Measurements from ENCODE around the gene COL4A2.

The COL4A2 gene

GRCh38 chr13:110517505-110518225, 210.6 kb downstream of the COL4A2 start:
- Histone ChIP-seq H4K20me1 (no peaks in the 10 kb centered on the region), H3K27ac (peak overlapping the region; percentile 7 to 96 (median 57); a peak in 19 of 22 replicates), H3K9ac (peak overlapping the region in 7 of 11 experiments; percentile 6 to 50 (median 23); a peak in 12 of 22 replicates), H3K27me3 (no peaks in the 10 kb centered on the region), H3K4me2 (peak overlapping the region; percentile 90 to 100 (median 97)), H3K9me3 (replicated peaks in 1 of 11) (peaks cover 0 to 18% (median 8%) of the 10 kb centered on the region in 11 experiments; a peak in 5 of 22 replicates), H3K4me1 (peaks cover 79 to 95% (median 91%) of the 10 kb centered on the region in 10 experiments), H3K4me3 (no peak overlapping the region), H3K36me3 (peaks cover 0 to 72% (median 24%) of the 10 kb centered on the region in 11 experiments; a peak in 20 of 22 replicates)
- TF ChIP-seq Cebpa-rat (IDR thresholded peaks at IDR 0.05), result peak in 3 of 11 experiments; percentile 39 to 50 (median 44); a peak in 2 of 22 replicates

- H3K4me2 ChIP-seq, result peak overlapping the region; percentile 90 to 100 (median 97)
- no peak for TF ChIP-seq Cebpa-rat (IDR thresholded peaks at IDR 0.05)
- H3K4me1 ChIP-seq, result peaks cover 79 to 95% (median 91%) of the 10 kb centered on the region in 10 experiments
- H3K27ac ChIP-seq, result peak overlapping the region in 10 of 11 experiments; percentile 9 to 96 (median 61); a peak in 19 of 22 replicates
- H3K36me3 ChIP-seq, result peaks cover 0 to 77% (median 29%) of the 10 kb centered on the region in 11 experiments; a peak in 20 of 22 replicates
- no peaks in the 10 kb centered on the region for H3K27me3 ChIP-seq
- H3K9ac ChIP-seq, result peak overlapping the region in 7 of 11 experiments; percentile 6 to 50 (median 23); a peak in 12 of 22 replicates
- peaks cover 0 to 18% (median 8%) of the 10 kb centered on the region in 11 experiments; a peak in 5 of 22 replicates for H3K9me3 ChIP-seq (replicated peaks in 1 of 11)
- H3K4me3 ChIP-seq, result no peak overlapping the region
- no peaks in the 10 kb centered on the region for H4K20me1 ChIP-seq
Observed at GRCh38 chr13:110518226-110518525, 211.1 kb downstream of the COL4A2 start.

- Histone ChIP-seq H3K27me3 (no peaks in the 10 kb centered on the region), H3K4me1 (peaks cover 82 to 98% (median 94%) of the 10 kb centered on the region in 10 experiments), H3K4me3 (no peak overlapping the region), H3K4me2 (peak overlapping the region; percentile 90 to 100 (median 97)), H3K27ac (peak overlapping the region in 10 of 11 experiments; percentile 9 to 96 (median 61); a peak in 19 of 22 replicates), H3K9me3 (replicated peaks in 1 of 11) (peaks cover 0 to 18% (median 8%) of the 10 kb centered on the region in 11 experiments; a peak in 5 of 22 replicates), H3K9ac (peak overlapping the region in 5 of 11 experiments; percentile 6 to 29 (median 23); a peak in 5 of 22 replicates), H3K36me3 (peaks cover 0 to 81% (median 33%) of the 10 kb centered on the region in 11 experiments; a peak in 20 of 22 replicates), H4K20me1 (no peaks in the 10 kb centered on the region; a peak in 1 of 22 replicates)
- no peak for TF ChIP-seq Cebpa-rat (IDR thresholded peaks at IDR 0.05)
Observed at GRCh38 chr13:110518571-110518970, 211.5 kb downstream of the COL4A2 start.

- Histone ChIP-seq H3K27ac (peak overlapping the region in 10 of 11 experiments; percentile 86 to 96 (median 93); a peak in 14 of 22 replicates), H3K4me1 (peaks cover 87 to 100% (median 95%) of the 10 kb centered on the region in 10 experiments), H3K9me3 (replicated peaks in 1 of 11) (peaks cover 0 to 18% (median 8%) of the 10 kb centered on the region in 11 experiments; a peak in 5 of 22 replicates), H4K20me1 (peaks cover 0 to 4% (median 0%) of the 10 kb centered on the region in 11 experiments; a peak in 2 of 22 replicates), H3K27me3 (no peaks in the 10 kb centered on the region), H3K4me3 (no peak overlapping the region; a peak in 1 of 20 replicates), H3K9ac (peak overlapping the region in 6 of 11 experiments; percentile 78 to 90 (median 82); a peak in 8 of 22 replicates), H3K36me3 (peaks cover 0 to 83% (median 38%) of the 10 kb centered on the region in 11 experiments; a peak in 20 of 22 replicates), H3K4me2 (peak overlapping the region; percentile 90 to 100 (median 97))
- no peak for TF ChIP-seq Cebpa-rat (IDR thresholded peaks at IDR 0.05)
Observed at GRCh38 chr13:110519046-110519445, 212.0 kb downstream of the COL4A2 start.

GRCh38 chr13:110519506-110519905, 212.4 kb downstream of the COL4A2 start:
- H3K4me1 ChIP-seq, result peaks cover 91 to 100% (median 98%) of the 10 kb centered on the region in 10 experiments
- peaks cover 0 to 80% (median 38%) of the 10 kb centered on the region in 11 experiments; a peak in 20 of 22 replicates for H3K36me3 ChIP-seq
- H3K27ac ChIP-seq, result peak overlapping the region; percentile 86 to 96 (median 93)
- peak overlapping the region; percentile 90 to 100 (median 97) for H3K4me2 ChIP-seq
- peaks cover 0 to 6% (median 0%) of the 10 kb centered on the region in 11 experiments; a peak in 2 of 22 replicates for H4K20me1 ChIP-seq
- peak overlapping the region in 2 of 10 experiments; percentile 12 to 17; a peak in 3 of 20 replicates for H3K4me3 ChIP-seq
- H3K9ac ChIP-seq, result peak overlapping the region; percentile 76 to 90 (median 81)
- H3K9me3 ChIP-seq (replicated peaks in 1 of 11), result peaks cover 0 to 18% (median 8%) of the 10 kb centered on the region in 11 experiments; a peak in 5 of 22 replicates
- TF ChIP-seq Cebpa-rat (IDR thresholded peaks at IDR 0.05), result no peak
- no peaks in the 10 kb centered on the region for H3K27me3 ChIP-seq

- no peaks in the 10 kb centered on the region for H3K27me3 ChIP-seq
- peaks cover 0 to 71% (median 36%) of the 10 kb centered on the region in 11 experiments; a peak in 20 of 22 replicates for H3K36me3 ChIP-seq
- peak overlapping the region in 7 of 10 experiments; percentile 2 to 67 (median 56); a peak in 12 of 20 replicates for H3K4me3 ChIP-seq
- TF ChIP-seq Cebpa-rat (IDR thresholded peaks at IDR 0.05), result peak; percentile 91 to 99 (median 94)
- H4K20me1 ChIP-seq, result peaks cover 0 to 18% (median 0%) of the 10 kb centered on the region in 11 experiments; a peak in 5 of 22 replicates
- H3K9ac ChIP-seq, result peak overlapping the region; percentile 76 to 90 (median 81)
- H3K4me1 ChIP-seq, result peaks cover 99 to 100% (median 100%) of the 10 kb centered on the region in 10 experiments
- peaks cover 0 to 7% (median 0%) of the 10 kb centered on the region in 11 experiments; a peak in 3 of 22 replicates for H3K9me3 ChIP-seq (replicated peaks in 1 of 11)
- peak overlapping the region; percentile 90 to 100 (median 97) for H3K4me2 ChIP-seq
- peak overlapping the region; percentile 86 to 96 (median 93) for H3K27ac ChIP-seq
Observed at GRCh38 chr13:110520431-110521295, 213.6 kb downstream of the COL4A2 start.

GRCh38 chr13:110521296-110521680, 214.2 kb downstream of the COL4A2 start:
- H4K20me1 ChIP-seq, result peaks cover 0 to 24% (median 0%) of the 10 kb centered on the region in 11 experiments; a peak in 5 of 22 replicates
- H3K4me2 ChIP-seq, result peak overlapping the region; percentile 90 to 100 (median 97)
- no peak for TF ChIP-seq Cebpa-rat (IDR thresholded peaks at IDR 0.05)
- peak overlapping the region in 7 of 10 experiments; percentile 43 to 67 (median 57); a peak in 11 of 20 replicates for H3K4me3 ChIP-seq
- no peaks in the 10 kb centered on the region for H3K27me3 ChIP-seq
- 0 out of 22 replicates have a peak, but pooled peaks cover 0 to 3% (median 0%) of the 10 kb centered on the region in 11 experiments for H3K9me3 ChIP-seq (replicated peaks in 1 of 11)
- H3K4me1 ChIP-seq, result peaks cover 100% of the 10 kb centered on the region in 10 experiments
- H3K9ac ChIP-seq, result peak overlapping the region; percentile 76 to 90 (median 81)
- peak overlapping the region; percentile 86 to 96 (median 93) for H3K27ac ChIP-seq
- H3K36me3 ChIP-seq, result peaks cover 0 to 70% (median 36%) of the 10 kb centered on the region in 11 experiments; a peak in 20 of 22 replicates
